ENCODE data around the gene KRT6A.
"Not testable (repeated sequence)": the region's sequence is repeated elsewhere in the genome, so short reads cannot be mapped to it uniquely, and the experiment has no call there.

The KRT6A gene

GRCh38 chr12:52499806-52500560 lies 6.9 kb upstream of the KRT6A start:
- DNase-seq = no peak

GRCh38 chr12:52498946-52499345 lies 5.9 kb upstream of the KRT6A start:
- DNase-seq = no peak

- no peak for DNase-seq
Measured at GRCh38 chr12:52497975-52498374, 4.9 kb upstream of the KRT6A start.

- no peak for DNase-seq
Measured at GRCh38 chr12:52496590-52497071, 3.6 kb upstream of the KRT6A start.

GRCh38 chr12:52496054-52496453 lies 3.0 kb upstream of the KRT6A start:
- no peak for DNase-seq

GRCh38 chr12:52495389-52495788 lies 2.3 kb upstream of the KRT6A start:
- DNase-seq = peak; percentile 74

GRCh38 chr12:52494518-52494917 lies 1.5 kb upstream of the KRT6A start:
- DNase-seq = no peak

- no peak for DNase-seq
Measured at GRCh38 chr12:52494100-52494499, 1.0 kb upstream of the KRT6A start.

GRCh38 chr12:52492405-52492804 lies 652 bp downstream of the KRT6A start:
- not testable (repeated sequence) for DNase-seq

- DNase-seq = not testable (repeated sequence)
Measured at GRCh38 chr12:52491495-52491894, 1.6 kb downstream of the KRT6A start.

GRCh38 chr12:52488736-52489135 lies 4.3 kb downstream of the KRT6A start:
- DNase-seq = no peak

GRCh38 chr12:52487744-52488443 lies 5.2 kb downstream of the KRT6A start:
- not testable (repeated sequence) for DNase-seq

GRCh38 chr12:52487211-52487610 lies 5.8 kb downstream of the KRT6A start:
- no peak for DNase-seq

GRCh38 chr12:52486166-52487105 lies 6.6 kb downstream of the KRT6A start:
- DNase-seq = no peak

- no peak for DNase-seq
Measured at GRCh38 chr12:52480073-52480472, 13.0 kb downstream of the KRT6A start.

GRCh38 chr12:52477651-52478050 lies 15.4 kb downstream of the KRT6A start:
- DNase-seq = no peak

- no peak for DNase-seq
Measured at GRCh38 chr12:52474212-52474611, 18.8 kb downstream of the KRT6A start.

- DNase-seq = no peak
Measured at GRCh38 chr12:52473768-52474167, 19.3 kb downstream of the KRT6A start, which contains the start of gene KRT6C. TSS of gene KRT6C (minus strand) at chr12:52473805. CDS start at chr12:52473737, 68 bp downstream.

GRCh38 chr12:52469853-52470252 lies 23.2 kb downstream of the KRT6A start:
- DNase-seq = no peak

GRCh38 chr12:52464897-52465296 lies 28.2 kb downstream of the KRT6A start:
- DNase-seq = no peak

GRCh38 chr12:52461693-52462092 lies 31.4 kb downstream of the KRT6A start:
- DNase-seq = no peak

GRCh38 chr12:52458861-52459260 lies 34.2 kb downstream of the KRT6A start:
- no peak for DNase-seq

GRCh38 chr12:52455821-52456220 lies 37.2 kb downstream of the KRT6A start:
- DNase-seq = no peak
